Right cardiac atrium (tissue), 5 donors: ENCODE data around the gene PCSK2. TPM values are rescaled to one million over a fixed set of nuclear protein-coding genes. Genes with fewer than 3 reads are reported as not detected.
"Not testable (repeated sequence)": the region's sequence is repeated elsewhere in the genome, so short reads cannot be mapped to it uniquely, and the experiment has no call there.

Source experiments
- ATAC-seq, 2 donors: fragments of 200-7000 bp; cut with Tn5 transposase; one replicate each; pipeline versions ENCODE4 v1.8.0 to v1.9.1; 2020; ENCODE audit warnings: moderate library complexity in 2 of 2, mild to moderate bottlenecking in 1 of 2
- DNase-seq, 3 donors: peaks; one replicate each; pipeline ENCODE4 v3.0.0-alpha.2; 2020
- H3K27ac ChIP-seq: one replicate; pipeline ENCODE4 v1.5.1; 2013; ENCODE audit warnings: mild to moderate bottlenecking, low read length, control low read depth, moderate library complexity
- H3K27me3 ChIP-seq: one replicate; pipeline ENCODE4 v1.6.1; 2013; ENCODE audit not compliant: control insufficient read depth, insufficient read depth
- H3K4me1 ChIP-seq: one replicate; pipeline ENCODE4 v1.6.1; 2013; ENCODE audit warnings: low read length; ENCODE audit not compliant: control insufficient read depth, insufficient read depth
- H3K4me3 ChIP-seq: one replicate; pipeline ENCODE4 v1.5.1; 2013; ENCODE audit warnings: low read length, control low read depth
- H3K9me3 ChIP-seq: one replicate; pipeline ENCODE4 v1.6.1; 2013; ENCODE audit warnings: low read length; ENCODE audit not compliant: control insufficient read depth
- WGBS: extraction: QIAGEN DNeasy Blood & Tissue Kit; methylation state at CpG from one replicate; pipeline ENCODE4 v1.1.7; 2013; 5-methylcytosine and 5-hydroxymethylcytosine counted together
- intact Hi-C, 4 donors: fragments of 100-400 bp; cut with DNase I; formaldehyde crosslinking; loops; one replicate each; pipeline versions ENCODE4 v1.11.0 to v1.14.0; 2022 to 2023
- polyA plus RNA-seq: library from polyadenylated mRNA; stranded (reverse); fragments of 200-250 nt; gene quantifications from one replicate; pipeline ENCODE4 v1.2.3, GENCODE V29; 2013
- total RNA-seq, 4 donors: library from RNA; stranded (reverse); fragmentation: NEBNext Ultra II Directional; extraction: Animal tissue kit (Norgen Biotek cat#: 25700); gene quantifications; one replicate each; pipeline ENCODE4 v1.2.1, GENCODE V29; 2021
- donor health status: healthy with polysubstance abuse.
- donor health status: DM: no; HTN: yes; CAD: no.
- donor health status: DM: no; HTN: no; CAD: no.
- donor health status: DM: no; HTN: yes; CAD: no; lungs with severe emphysema.
- donor health status: DM: yes; HTN: yes; CAD: no.

The PCSK2 gene
- total and polyA plus RNA-seq, 5 donors: 1.1 to 3.2 (median 1.9) TPM

GRCh38 chr20:17210983-17211382 is 15.9 kb upstream of the PCSK2 start:
- no peaks in the 10 kb centered on the region for H3K4me1 ChIP-seq
- no peaks in the 10 kb centered on the region for H3K9me3 ChIP-seq
- no peak for DNase-seq
- 75% methylated on average over 2 of the region's 2 CpGs for WGBS
- no peak overlapping the region for H3K4me3 ChIP-seq
- H3K27me3 ChIP-seq: no peaks in the 10 kb centered on the region
- H3K27ac ChIP-seq: no peak overlapping the region
- intact Hi-C loops: no loop called here
- no peak for ATAC-seq

GRCh38 chr20:17215167-17215566 is 11.7 kb upstream of the PCSK2 start:
- intact Hi-C loops: no loop called here
- ATAC-seq (no peak), DNase-seq (no peak)
- Histone ChIP-seq H3K27ac (no peak overlapping the region), H3K27me3 (no peaks in the 10 kb centered on the region), H3K4me1 (no peaks in the 10 kb centered on the region), H3K4me3 (no peak overlapping the region), H3K9me3 (no peaks in the 10 kb centered on the region)

GRCh38 chr20:17219856-17220255 is 7.0 kb upstream of the PCSK2 start:
- 72% methylated on average over 1 of the region's 1 CpG for WGBS
- H3K9me3 ChIP-seq, H3K4me3 ChIP-seq, intact Hi-C loops, DNase-seq, ATAC-seq, H3K27ac ChIP-seq, H3K27me3 ChIP-seq, H3K4me1 ChIP-seq: not testable (repeated sequence)

DNA sequence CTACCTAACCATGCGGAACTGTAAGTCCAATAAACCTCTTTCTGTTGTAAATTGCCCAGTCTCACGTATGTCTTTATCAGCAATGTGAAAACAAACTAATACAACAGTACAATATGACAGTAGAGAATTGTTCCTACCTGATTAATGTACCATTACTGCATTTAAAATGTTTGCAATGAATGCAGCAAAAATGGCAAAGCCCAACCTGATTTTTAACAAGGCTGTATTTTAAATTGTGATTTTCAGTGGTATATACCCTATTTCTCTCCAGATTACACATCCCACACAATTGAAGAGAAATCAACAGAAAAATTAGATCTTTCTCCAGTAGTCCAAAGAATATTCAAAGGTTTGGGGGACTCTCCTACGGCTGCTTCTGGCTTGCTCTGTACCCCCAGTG is 3.3 kb upstream of the PCSK2 start:
- Histone ChIP-seq H3K9me3 (no peaks in the 10 kb centered on the region), H3K4me3 (no peak overlapping the region), H3K27me3 (peaks cover 8% of the 10 kb centered on the region), H3K4me1 (no peaks in the 10 kb centered on the region), H3K27ac (no peak overlapping the region)
- intact Hi-C loops: no loop called here
- ATAC-seq (no peak), DNase-seq (no peak)
- 65% methylated on average over 3 of the region's 3 CpGs for WGBS

- Histone ChIP-seq H3K27me3 (peaks cover 8% of the 10 kb centered on the region), H3K4me3 (peak overlapping the region; percentile 35), H3K27ac (no peak overlapping the region), H3K4me1 (no peaks in the 10 kb centered on the region), H3K9me3 (no peaks in the 10 kb centered on the region)
- 3% methylated on average over 38 of the region's 38 CpGs for WGBS
- no peak for ATAC-seq
- intact Hi-C loops: no loop called here
- peak in 2 of 3 donors; percentile 47 to 49 for DNase-seq
Observed at GRCh38 chr20:17225851-17226409, 910 bp upstream of the PCSK2 start.

DNA sequence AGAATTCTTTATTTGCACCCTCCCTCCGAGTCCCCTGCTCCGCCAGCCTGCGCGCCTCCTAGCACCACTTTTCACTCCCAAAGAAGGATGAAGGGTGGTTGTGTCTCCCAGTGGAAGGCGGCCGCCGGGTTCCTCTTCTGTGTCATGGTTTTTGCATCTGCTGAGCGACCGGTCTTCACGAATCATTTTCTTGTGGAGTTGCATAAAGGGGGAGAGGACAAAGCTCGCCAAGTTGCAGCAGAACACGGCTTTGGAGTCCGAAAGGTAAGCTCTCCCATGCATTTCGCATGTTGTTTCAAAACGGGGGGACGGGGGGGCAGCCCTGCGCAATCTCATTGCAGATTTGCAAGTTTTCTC is 357 bp downstream of the PCSK2 start:
- WGBS: 2% methylated on average over 17 of the region's 17 CpGs
- H3K4me3 ChIP-seq: peak overlapping the region; percentile 35
- H3K27me3 ChIP-seq: peaks cover 8% of the 10 kb centered on the region
- H3K4me1 ChIP-seq: no peaks in the 10 kb centered on the region
- ATAC-seq: no peak
- DNase-seq: peak in 2 of 3 donors; percentile 25
- intact Hi-C loops: no loop called here
- no peak overlapping the region for H3K27ac ChIP-seq
- no peaks in the 10 kb centered on the region for H3K9me3 ChIP-seq

DNA sequence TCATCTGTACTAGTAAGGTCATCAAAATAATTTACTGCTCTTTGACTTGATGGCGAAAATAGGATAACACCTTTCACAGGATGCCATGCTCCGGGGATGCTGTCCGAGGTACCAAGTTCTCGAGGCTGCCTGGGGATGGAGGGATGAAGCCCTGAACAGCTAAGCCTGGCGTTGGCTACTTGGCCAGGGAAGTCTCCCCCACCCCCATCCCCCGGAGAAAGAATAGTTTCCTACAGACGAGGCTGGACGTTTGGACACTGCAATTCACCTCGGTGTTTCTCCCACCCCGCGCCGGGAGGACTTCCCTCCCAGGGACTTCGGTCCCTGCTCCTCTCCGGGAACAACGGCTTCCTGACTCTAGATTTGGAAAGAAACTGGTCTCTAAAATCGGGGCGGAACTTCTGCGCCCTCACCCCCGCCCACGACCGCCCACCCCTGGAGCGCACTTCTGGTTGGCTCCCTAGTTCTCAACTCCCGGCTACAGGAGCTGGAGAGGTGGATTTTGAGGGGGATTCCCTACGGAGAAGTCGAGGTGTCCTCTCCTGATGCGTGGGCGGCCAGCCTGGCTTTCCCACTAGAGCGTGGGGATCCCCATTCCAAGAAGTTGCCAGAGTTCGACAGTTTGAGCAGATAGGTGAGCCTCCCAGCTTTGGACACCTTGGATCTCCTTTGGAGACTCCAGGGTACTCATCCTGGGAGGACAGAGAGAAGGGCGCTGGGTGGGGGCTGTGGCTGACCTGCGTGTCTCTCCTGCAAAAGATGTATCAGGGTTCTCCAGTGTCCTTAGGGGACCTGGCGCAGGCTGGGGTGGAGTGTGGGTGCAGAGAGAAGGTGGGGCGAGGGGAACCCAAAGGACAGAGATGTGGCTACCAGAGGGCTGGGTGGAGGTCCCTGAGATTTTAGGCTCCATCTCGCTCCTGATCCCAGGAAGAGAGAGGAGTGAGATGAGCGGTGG is 1.1 kb downstream of the PCSK2 start:
- ATAC-seq (no peak), DNase-seq (peak in 2 of 3 donors; percentile 25 to 34)
- peaks cover 8% of the 10 kb centered on the region for H3K27me3 ChIP-seq
- WGBS: 4% methylated on average over 35 of the region's 35 CpGs
- H3K4me3 ChIP-seq: no peak overlapping the region
- H3K27ac ChIP-seq: no peak overlapping the region
- H3K4me1 ChIP-seq: no peaks in the 10 kb centered on the region
- intact Hi-C loops: no loop called here
- H3K9me3 ChIP-seq: no peaks in the 10 kb centered on the region

GRCh38 chr20:17228624-17229061 is 1.8 kb downstream of the PCSK2 start:
- under 1% methylated on average over 25 of the region's 25 CpGs for WGBS
- DNase-seq (peak in 2 of 3 donors; percentile 34 to 52), ATAC-seq (no peak)
- Histone ChIP-seq H3K27ac (no peak overlapping the region), H3K27me3 (peaks cover 7% of the 10 kb centered on the region), H3K4me3 (no peak overlapping the region), H3K4me1 (no peaks in the 10 kb centered on the region), H3K9me3 (no peaks in the 10 kb centered on the region)
- intact Hi-C loops: no loop called here

DNA sequence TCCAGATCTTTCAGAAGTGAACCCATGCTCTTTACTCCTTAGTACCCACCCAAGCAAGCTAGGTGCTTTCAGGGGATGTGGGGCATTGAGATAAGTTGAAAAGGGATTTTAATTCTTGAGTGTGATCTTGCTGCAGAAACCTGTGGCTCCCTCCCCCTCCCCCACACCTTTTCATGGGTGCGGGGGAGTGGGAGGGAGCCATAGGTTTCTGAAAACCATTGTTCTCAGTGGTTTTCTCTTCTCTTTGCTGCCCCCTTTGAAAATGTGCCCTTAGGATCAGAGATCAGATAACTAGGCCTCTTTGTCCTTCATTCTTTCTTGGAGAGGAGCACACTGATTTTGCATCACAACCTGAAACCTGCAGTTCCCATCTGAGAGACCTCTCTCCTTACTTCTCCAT is 2.4 kb downstream of the PCSK2 start:
- Histone ChIP-seq H3K27me3 (peaks cover 2% of the 10 kb centered on the region), H3K4me3 (no peak overlapping the region), H3K9me3 (no peaks in the 10 kb centered on the region), H3K27ac (no peak overlapping the region), H3K4me1 (no peaks in the 10 kb centered on the region)
- intact Hi-C loops: no loop called here
- DNase-seq (no peak), ATAC-seq (no peak)
- 27% methylated on average over 1 of the region's 1 CpG for WGBS

DNA sequence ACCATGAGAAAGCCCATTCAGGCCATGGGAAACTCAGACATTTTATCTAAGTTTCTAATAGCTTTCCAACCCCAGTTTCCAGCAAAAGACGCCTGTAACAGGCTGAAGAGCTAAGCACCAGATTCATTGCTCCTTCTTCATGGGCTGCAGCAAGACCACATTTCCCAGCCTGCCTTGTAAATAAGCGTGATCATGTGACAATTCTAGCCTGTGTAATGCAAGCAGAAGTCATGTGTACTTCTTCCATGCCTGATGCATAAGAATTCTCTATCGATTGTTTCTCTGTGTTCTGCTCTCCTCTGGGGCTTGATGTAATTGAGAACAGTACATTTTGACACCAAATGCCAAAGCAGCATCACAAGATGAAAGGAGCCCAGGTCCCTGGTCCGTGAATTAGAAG is 6.8 kb downstream of the PCSK2 start:
- intact Hi-C loops: no loop called here
- no peaks in the 10 kb centered on the region for H3K27me3 ChIP-seq

GRCh38 chr20:17236766-17237165 is 9.9 kb downstream of the PCSK2 start:
- H3K27ac ChIP-seq: no peak overlapping the region
- intact Hi-C loops: no loop called here
- no peak for ATAC-seq

More for the DNA sequence above, 6.8 kb downstream of the PCSK2 start:
- DNase-seq (no peak), ATAC-seq (no peak)
- Histone ChIP-seq H3K9me3 (no peaks in the 10 kb centered on the region), H3K4me1 (no peaks in the 10 kb centered on the region), H3K4me3 (no peak overlapping the region), H3K27ac (no peak overlapping the region)
- WGBS: 65% methylated on average over 4 of the region's 4 CpGs

More at GRCh38 chr20:17236766-17237165, 9.9 kb downstream of the PCSK2 start:
- no peaks in the 10 kb centered on the region for H3K27me3 ChIP-seq
- H3K4me1 ChIP-seq: no peaks in the 10 kb centered on the region
- no peak overlapping the region for H3K4me3 ChIP-seq
- DNase-seq: no peak
- no peaks in the 10 kb centered on the region for H3K9me3 ChIP-seq
